Measurements from ENCODE around the gene MAP10.

GRCh38 chr1:232830661-232831060 is 25.4 kb downstream of the MAP10 start:
- TF ChIP-seq EZH2 (IDR thresholded peaks at IDR 0.05; ENCODE audit: insufficient read depth, poor library complexity, severe bottlenecking) = no peak
- no peak for TF ChIP-seq EZH2phosphoT487 (IDR thresholded peaks at IDR 0.05; ENCODE audit: insufficient read depth, low read depth)

Data from GM23248 (cell line).